T-helper 17 cell (primary cell): ENCODE results near the gene CCND3. TPM values are rescaled to one million over a fixed set of nuclear protein-coding genes. Genes with fewer than 3 reads are reported as not detected.
"Not testable (repeated sequence)": the region's sequence is repeated elsewhere in the genome, so short reads cannot be mapped to it uniquely, and the experiment has no call there.

Experiments
- ATAC-seq: fragments of 150-1000 bp; cut with Tn5 transposase; 2 replicates; pipeline ENCODE4 v1.10.0; 2021; ENCODE audit warnings: mild to moderate bottlenecking, moderate library complexity
- DNase-seq, 3 donors: peaks; one replicate each; pipeline versions ENCODE4 v3.0.0 to v3.0.0-alpha.2; 2020 to 2021
- H3K9me3 ChIP-seq: one replicate; pipeline ENCODE4 v1.7.0; 2013; ENCODE audit warnings: low read length, mild to moderate bottlenecking; ENCODE audit not compliant: control insufficient read depth, poor library complexity, severe bottlenecking
- H3K27ac Mint-ChIP-seq: one replicate; pipeline ENCODE4 v1.8.0; 2022; ENCODE audit warnings: mild to moderate bottlenecking, moderate library complexity, mixed read lengths
- H3K27me3 Mint-ChIP-seq: one replicate; pipeline ENCODE4 v1.8.0; 2022; ENCODE audit warnings: mixed read lengths
- H3K36me3 Mint-ChIP-seq: one replicate; pipeline ENCODE4 v1.8.0; 2022; ENCODE audit warnings: low read depth, mixed read lengths
- H3K4me1 Mint-ChIP-seq: one replicate; pipeline ENCODE4 v1.8.0; 2022; ENCODE audit warnings: mild to moderate bottlenecking, mixed read lengths
- H3K4me3 Mint-ChIP-seq: one replicate; pipeline ENCODE4 v1.8.0; 2022; ENCODE audit warnings: mild to moderate bottlenecking, moderate library complexity, mixed read lengths
- total RNA-seq, 4 donors: library from RNA in 2 of 4; stranded (reverse) in 2 of 4; gene quantifications; one replicate each; pipeline ENCODE4 v1.2.3 and lab custom pipeline; 2022 to 2026

The CCND3 gene
- total RNA-seq, 2 donors from 2014 or later, result 247 to 250 TPM

GRCh38 chr6:41964201-41964887, 22.7 kb upstream of the CCND3 start:
- H3K27me3 Mint-ChIP-seq, result no peaks in the 10 kb centered on the region
- peak overlapping the region; percentile 62 for H3K27ac Mint-ChIP-seq
- H3K4me1 Mint-ChIP-seq, result peaks cover 54% of the 10 kb centered on the region
- peaks cover 10% of the 10 kb centered on the region for H3K36me3 Mint-ChIP-seq
- DNase-seq (no peak), ATAC-seq (no peak)
- H3K9me3 ChIP-seq, result no peaks in the 10 kb centered on the region
- H3K4me3 Mint-ChIP-seq, result peak overlapping the region; percentile 52

- Mint-ChIP-seq H3K27ac (peak overlapping the region; percentile 62), H3K4me3 (peak overlapping the region; percentile 4)
Observed at GRCh38 chr6:41963371-41963770, 21.8 kb upstream of the CCND3 start.

DNA sequence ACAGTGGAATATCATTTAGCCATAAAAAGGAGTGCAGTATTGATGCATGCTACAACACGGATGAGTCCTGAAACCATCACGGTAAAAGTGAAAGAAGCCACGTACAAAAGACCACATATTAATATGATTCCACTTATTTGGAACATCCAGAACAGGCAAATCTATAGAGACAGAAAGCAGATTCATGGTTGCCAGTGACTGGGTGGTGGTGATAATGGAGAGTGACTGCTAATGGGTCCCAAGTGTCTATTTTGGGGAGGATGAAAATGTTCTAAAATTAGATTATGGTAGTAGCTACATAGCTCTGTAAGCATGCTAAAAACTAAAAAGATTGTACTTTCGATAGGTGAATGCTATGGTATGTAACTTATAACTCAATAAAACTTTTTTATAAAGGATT, 18.4 kb upstream of the CCND3 start:
- Mint-ChIP-seq H3K4me3 (no peak overlapping the region), H3K36me3 (peaks cover 10% of the 10 kb centered on the region), H3K4me1 (peaks cover 52% of the 10 kb centered on the region), H3K27ac (peak overlapping the region; percentile 89), H3K27me3 (no peaks in the 10 kb centered on the region)
- DNase-seq (no peak), ATAC-seq (no peak)
- no peaks in the 10 kb centered on the region for H3K9me3 ChIP-seq

More at GRCh38 chr6:41963371-41963770, 21.8 kb upstream of the CCND3 start:
- Mint-ChIP-seq H3K36me3 (peaks cover 10% of the 10 kb centered on the region), H3K4me1 (peaks cover 60% of the 10 kb centered on the region), H3K27me3 (no peaks in the 10 kb centered on the region)
- no peak for DNase-seq
- ATAC-seq, result no peak
- no peaks in the 10 kb centered on the region for H3K9me3 ChIP-seq

DNA sequence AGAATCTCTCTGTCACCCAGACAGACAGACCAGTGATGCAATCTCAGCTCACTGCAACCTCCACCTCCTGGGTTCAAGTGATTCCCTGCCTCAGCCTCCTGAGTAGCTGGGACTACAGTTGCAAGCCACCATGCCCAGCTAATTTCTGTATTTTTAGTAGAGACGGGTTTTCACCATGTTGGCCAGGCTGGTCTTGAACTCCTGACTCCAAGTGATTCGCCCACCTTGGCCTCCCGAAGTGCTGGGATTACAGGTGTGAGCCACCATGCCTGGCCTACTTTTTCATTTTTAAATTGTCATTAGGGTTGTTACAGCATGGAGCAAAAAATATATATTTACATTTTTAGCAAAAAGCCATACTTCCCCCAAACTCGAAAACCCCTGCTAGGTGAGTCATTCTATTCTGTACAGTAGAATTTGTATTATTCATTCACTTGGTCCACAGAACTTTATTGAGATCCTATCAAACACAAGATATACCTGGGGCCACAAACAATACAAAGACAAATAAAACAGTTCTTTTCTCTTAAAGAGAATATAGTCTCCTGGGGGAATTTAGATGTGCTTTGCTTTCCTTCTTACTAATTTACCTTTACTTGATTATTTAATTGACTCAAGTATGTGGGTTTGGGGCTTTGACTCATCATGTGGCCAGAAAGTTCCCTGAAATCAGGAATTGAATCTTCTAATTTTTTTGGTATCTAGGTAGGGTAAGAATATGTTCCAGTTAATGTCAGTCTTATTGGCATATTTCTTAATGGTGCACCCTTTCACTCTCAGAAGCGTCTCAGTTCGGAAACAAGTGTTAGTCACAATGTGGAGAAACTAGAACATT, 16.6 kb upstream of the CCND3 start:
- no peaks in the 10 kb centered on the region for H3K27me3 Mint-ChIP-seq
- H3K4me1 Mint-ChIP-seq, result peaks cover 38% of the 10 kb centered on the region
- no peaks in the 10 kb centered on the region for H3K9me3 ChIP-seq
- peaks cover 2% of the 10 kb centered on the region for H3K36me3 Mint-ChIP-seq
- peak overlapping the region; percentile 15 for H3K4me3 Mint-ChIP-seq
- ATAC-seq, result no peak
- peak overlapping the region; percentile 89 for H3K27ac Mint-ChIP-seq
- DNase-seq, result no peak

GRCh38 chr6:41957117-41957516, 15.5 kb upstream of the CCND3 start:
- Mint-ChIP-seq H3K4me1 (peaks cover 39% of the 10 kb centered on the region), H3K27ac (peak overlapping the region; percentile 89), H3K4me3 (no peak overlapping the region), H3K27me3 (no peaks in the 10 kb centered on the region), H3K36me3 (peaks cover 2% of the 10 kb centered on the region)
- no peak for DNase-seq
- no peaks in the 10 kb centered on the region for H3K9me3 ChIP-seq
- ATAC-seq, result no peak

GRCh38 chr6:41955412-41955811, 13.8 kb upstream of the CCND3 start:
- H3K27me3 Mint-ChIP-seq, result no peaks in the 10 kb centered on the region
- DNase-seq (no peak), ATAC-seq (no peak)
- no peak overlapping the region for H3K27ac Mint-ChIP-seq
- H3K9me3 ChIP-seq, result no peaks in the 10 kb centered on the region
- peaks cover 26% of the 10 kb centered on the region for H3K4me1 Mint-ChIP-seq
- H3K36me3 Mint-ChIP-seq, result peaks cover 2% of the 10 kb centered on the region
- H3K4me3 Mint-ChIP-seq, result no peak overlapping the region

- H3K9me3 ChIP-seq, result no peaks in the 10 kb centered on the region
- no peak overlapping the region for H3K27ac Mint-ChIP-seq
- DNase-seq (no peak), ATAC-seq (no peak)
- H3K36me3 Mint-ChIP-seq, result no peaks in the 10 kb centered on the region
- no peaks in the 10 kb centered on the region for H3K27me3 Mint-ChIP-seq
- H3K4me3 Mint-ChIP-seq, result no peak overlapping the region
- peaks cover 28% of the 10 kb centered on the region for H3K4me1 Mint-ChIP-seq
Observed at GRCh38 chr6:41954668-41955067, 13.1 kb upstream of the CCND3 start.

- H3K4me3 Mint-ChIP-seq, result no peak overlapping the region
- peak overlapping the region; percentile 68 for H3K27ac Mint-ChIP-seq
- peaks cover 24% of the 10 kb centered on the region for H3K4me1 Mint-ChIP-seq
- ATAC-seq (no peak), DNase-seq (no peak)
- H3K36me3 Mint-ChIP-seq, result no peaks in the 10 kb centered on the region
- no peaks in the 10 kb centered on the region for H3K27me3 Mint-ChIP-seq
- H3K9me3 ChIP-seq, result no peaks in the 10 kb centered on the region
Observed at GRCh38 chr6:41947581-41948220, 6.1 kb upstream of the CCND3 start.

DNA sequence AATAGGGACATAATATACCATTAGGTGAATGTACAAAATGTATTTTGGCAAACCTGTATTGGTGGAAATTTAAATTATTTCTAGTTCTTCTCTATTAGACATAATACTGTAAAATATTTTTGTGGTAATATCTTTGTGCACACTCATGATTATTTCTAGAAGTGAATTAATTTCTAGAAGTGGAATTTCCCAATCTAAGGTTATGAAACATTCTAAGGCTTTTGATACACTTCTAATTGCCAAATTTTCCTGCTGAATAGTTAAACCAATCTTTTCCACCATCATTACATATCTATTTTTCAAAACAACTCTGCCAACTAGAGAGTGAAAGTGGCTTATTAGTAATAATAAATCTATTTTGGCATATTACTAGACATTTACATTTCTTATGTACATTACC, 1.8 kb upstream of the CCND3 start:
- no peak for DNase-seq
- no peak overlapping the region for H3K27ac Mint-ChIP-seq
- no peaks in the 10 kb centered on the region for H3K27me3 Mint-ChIP-seq
- ATAC-seq, result no peak
- no peak overlapping the region for H3K4me3 Mint-ChIP-seq
- H3K4me1 Mint-ChIP-seq, result peaks cover 36% of the 10 kb centered on the region
- H3K9me3 ChIP-seq, result no peaks in the 10 kb centered on the region
- H3K36me3 Mint-ChIP-seq, result no peaks in the 10 kb centered on the region

DNA sequence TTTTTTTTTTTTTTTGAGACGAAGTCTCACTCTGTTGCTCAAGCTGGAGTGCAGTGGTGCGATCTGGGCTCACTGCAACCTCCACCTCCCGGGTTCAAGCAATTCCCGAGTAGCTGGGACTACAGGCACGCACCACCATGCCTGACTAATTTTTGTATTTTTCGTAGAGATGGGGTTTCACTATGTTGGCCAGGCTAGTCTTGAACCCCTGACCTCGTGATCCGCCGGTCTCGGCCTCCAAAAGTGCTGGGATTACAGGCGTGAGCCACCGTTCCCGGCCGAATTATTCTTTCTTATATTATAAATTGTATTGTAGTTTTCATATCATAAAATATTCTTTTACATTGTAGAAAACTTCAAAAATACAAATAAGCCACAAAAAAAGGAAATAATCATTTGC, 1.3 kb upstream of the CCND3 start:
- not testable (repeated sequence) for ATAC-seq
- Mint-ChIP-seq H3K4me3 (peak overlapping the region; percentile 97), H3K27ac (peak overlapping the region; percentile 92)

DNA sequence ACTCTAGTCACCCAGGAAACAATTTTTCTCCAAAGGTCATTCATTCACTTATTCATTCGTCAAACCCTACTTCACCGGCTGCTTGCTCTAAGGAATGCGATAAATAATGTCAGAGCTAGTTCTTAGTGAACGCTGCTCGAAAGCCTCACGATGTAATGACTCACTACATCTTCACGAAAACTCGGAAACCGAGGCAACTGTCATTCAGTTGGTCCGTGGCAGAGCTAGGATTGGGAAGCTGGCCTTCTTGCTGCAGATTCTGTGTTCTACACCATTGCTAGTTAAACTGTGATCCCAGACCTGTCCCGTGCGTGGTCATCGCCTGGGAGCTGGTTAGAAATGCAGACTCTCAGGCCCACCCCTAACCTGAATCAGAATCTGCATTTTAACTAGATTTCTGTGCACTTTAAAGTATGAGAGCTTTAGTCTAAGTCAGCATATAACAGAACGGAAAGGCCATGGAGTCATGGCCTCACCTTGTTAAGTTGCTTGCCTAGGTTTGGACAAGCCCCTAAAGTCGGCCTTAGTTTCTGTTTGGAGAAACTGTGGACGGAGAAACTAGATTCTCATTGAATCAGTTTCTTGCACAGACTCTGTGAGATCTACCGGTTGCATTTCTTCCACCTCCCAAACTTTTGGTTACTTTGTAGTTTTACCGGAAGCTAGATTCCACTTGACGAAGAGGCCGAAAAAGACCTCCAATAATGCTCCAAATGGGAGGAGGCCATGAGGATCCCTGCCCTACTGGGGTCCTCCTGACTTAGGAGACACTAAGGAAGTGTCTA, 651 bp upstream of the CCND3 start:
- H3K9me3 ChIP-seq, result no peaks in the 10 kb centered on the region
- DNase-seq (peak in 1 of 3 donors; percentile 22), ATAC-seq (peak; percentile 31)
- H3K27ac Mint-ChIP-seq, result peak overlapping the region; percentile 92
- no peaks in the 10 kb centered on the region for H3K36me3 Mint-ChIP-seq
- no peaks in the 10 kb centered on the region for H3K27me3 Mint-ChIP-seq
- H3K4me3 Mint-ChIP-seq, result peak overlapping the region; percentile 97
- peaks cover 35% of the 10 kb centered on the region for H3K4me1 Mint-ChIP-seq

More for the DNA sequence above, 1.3 kb upstream of the CCND3 start:
- not testable (repeated sequence) for H3K27me3 Mint-ChIP-seq, H3K36me3 Mint-ChIP-seq, H3K9me3 ChIP-seq, DNase-seq
- peaks cover 36% of the 10 kb centered on the region for H3K4me1 Mint-ChIP-seq

- Mint-ChIP-seq H3K4me1 (peaks cover 47% of the 10 kb centered on the region), H3K27me3 (no peaks in the 10 kb centered on the region), H3K36me3 (peaks cover 3% of the 10 kb centered on the region), H3K4me3 (peak overlapping the region; percentile 97), H3K27ac (peak overlapping the region; percentile 91)
- DNase-seq (peak; percentile 18 to 36 (median 34)), ATAC-seq (no peak)
- H3K9me3 ChIP-seq, result no peaks in the 10 kb centered on the region
Observed at GRCh38 chr6:41940759-41941279, 789 bp downstream of the CCND3 start.
